Left ventricle myocardium inferior (tissue), 1 donor: Measurements from ENCODE around the gene PRR36. TPM values are rescaled to one million over a fixed set of nuclear protein-coding genes. Genes with fewer than 3 reads are reported as not detected.

Source experiments
- DNase-seq: peaks from one replicate; pipeline ENCODE4 v3.0.0-alpha.2; 2020
- H3K27ac ChIP-seq: fragments of 200-600 bp; replicated peaks from 2 replicates; pipeline ENCODE4 v1.8.0; 2021
- H3K27me3 ChIP-seq: fragments of 200-600 bp; 2 replicates; pipeline ENCODE4 v1.8.0; 2021; ENCODE audit warnings: low read depth
- H3K36me3 ChIP-seq: fragments of 200-600 bp; 2 replicates; pipeline ENCODE4 v1.8.0; 2021
- H3K4me1 ChIP-seq: fragments of 200-600 bp; 2 replicates; pipeline ENCODE4 v1.8.0; 2021
- H3K4me3 ChIP-seq: fragments of 200-600 bp; 2 replicates; pipeline ENCODE4 v1.8.0; 2021; ENCODE audit warnings: mild to moderate bottlenecking, moderate library complexity
- H3K9me3 ChIP-seq: fragments of 200-600 bp; replicated peaks from 2 replicates; pipeline ENCODE4 v1.8.0; 2021
- CTCF ChIP-seq: fragments of 200-600 bp; IDR thresholded peaks from 2 replicates; pipeline ENCODE4 v1.8.0; 2021; ENCODE audit warnings: antibody characterized with exemption, mild to moderate bottlenecking, borderline replicate concordance
- intact Hi-C: fragments of 100-400 bp; cut with micrococcal nuclease; formaldehyde crosslinking; loops from one replicate; pipeline ENCODE4 v1.11.0; 2022
- total RNA-seq: library from RNA; stranded (reverse); fragmentation: NEBNext Ultra II Directional; extraction: Animal tissue kit (Norgen Biotek cat#: 25700); gene quantifications from one replicate; pipeline ENCODE4 v1.2.1, GENCODE V29; 2021
- donor health status: DM: no; HTN: yes; CAD: no; lungs with severe emphysema.

PRR36 gene
- total RNA-seq, 1 donor from 2014 or later: not detected

GRCh38 chr19:7866399-7867091 lies 7.6 kb downstream of the PRR36 start:
- no peak for TF ChIP-seq CTCF
- H3K9me3 ChIP-seq: no peaks in the 10 kb centered on the region
- no peak overlapping the region for H3K4me3 ChIP-seq
- no peaks in the 10 kb centered on the region for H3K36me3 ChIP-seq
- H3K27ac ChIP-seq: no peak overlapping the region
- peaks cover 36% of the 10 kb centered on the region for H3K4me1 ChIP-seq
- peaks cover 66% of the 10 kb centered on the region for H3K27me3 ChIP-seq
- no peak for DNase-seq
- intact Hi-C loops: no loop called here

GRCh38 chr19:7865262-7865911 lies 8.8 kb downstream of the PRR36 start:
- DNase-seq: no peak
- peaks cover 70% of the 10 kb centered on the region for H3K27me3 ChIP-seq

GRCh38 chr19:7864690-7865074 lies 9.5 kb downstream of the PRR36 start:
- no peak for DNase-seq
- no peak for TF ChIP-seq CTCF
- Histone ChIP-seq H3K4me1 (peaks cover 40% of the 10 kb centered on the region), H3K9me3 (no peaks in the 10 kb centered on the region), H3K4me3 (no peak overlapping the region), H3K27ac (no peak overlapping the region), H3K27me3 (peaks cover 70% of the 10 kb centered on the region), H3K36me3 (no peaks in the 10 kb centered on the region)
- intact Hi-C loops: no loop called here

More at GRCh38 chr19:7865262-7865911, 8.8 kb downstream of the PRR36 start:
- Histone ChIP-seq H3K4me1 (peaks cover 42% of the 10 kb centered on the region), H3K27ac (no peak overlapping the region), H3K36me3 (no peaks in the 10 kb centered on the region), H3K9me3 (no peaks in the 10 kb centered on the region), H3K4me3 (no peak overlapping the region)
- intact Hi-C loops: no loop called here
- TF ChIP-seq CTCF: no peak

- no peaks in the 10 kb centered on the region for H3K36me3 ChIP-seq
- no peak for TF ChIP-seq CTCF
- intact Hi-C loops: no loop called here
- no peak for DNase-seq
- H3K4me3 ChIP-seq: no peak overlapping the region
- peaks cover 35% of the 10 kb centered on the region for H3K4me1 ChIP-seq
- no peaks in the 10 kb centered on the region for H3K9me3 ChIP-seq
- no peak overlapping the region for H3K27ac ChIP-seq
- H3K27me3 ChIP-seq: peaks cover 66% of the 10 kb centered on the region
These were observed 10.1 kb downstream of the PRR36 start for GRCh38 chr19:7863971-7864689.

GRCh38 chr19:7863157-7863970 lies 10.8 kb downstream of the PRR36 start:
- Histone ChIP-seq H3K27ac (no peak overlapping the region), H3K4me3 (no peak overlapping the region), H3K9me3 (no peaks in the 10 kb centered on the region), H3K27me3 (peaks cover 61% of the 10 kb centered on the region), H3K36me3 (peaks cover 6% of the 10 kb centered on the region), H3K4me1 (peaks cover 27% of the 10 kb centered on the region)
- no peak for TF ChIP-seq CTCF
- intact Hi-C loops: no loop called here
- no peak for DNase-seq
